OCI-LY7 (cell line): ENCODE data around the gene MAP1LC3B. TPM values are rescaled to one million over a fixed set of nuclear protein-coding genes. Genes with fewer than 3 reads are reported as not detected.

Experiments
- BruUV-seq: library from RNA; stranded (reverse); fragments of 400-500 nt; replicated peaks from 2 replicates; lab custom pipeline; 2021; lab: Mats Ljungman, UMichigan
- CTCF ChIA-PET: fragments of 300-600 bp; sonication (Branson Sonifier 250); formaldehyde crosslinking; loops from one replicate; lab custom pipeline; 2022; ENCODE audit warnings: antibody characterized with exemption; ENCODE audit not compliant: unreplicated experiment; lab: Charles Lee
- POLR2A ChIA-PET: fragments of 300-600 bp; sonication (Branson Sonifier 250); formaldehyde crosslinking; loops from one replicate; lab custom pipeline; 2022; ENCODE audit warnings: antibody characterized with exemption; lab: Charles Lee
- DNase-seq: peaks from one replicate; pipeline ENCODE4 v3.0.0-alpha.2; 2015; ENCODE audit warnings: low spot score
- H2AFZ ChIP-seq: fragments of 200-600 bp; sonication (generic), shearing (Covaris generic); 2 replicates; pipeline ENCODE4 v1.6.1; 2014; ENCODE audit warnings: mild to moderate bottlenecking, antibody characterized with exemption, low read length, moderate library complexity
- H3K27ac ChIP-seq: fragments of 200-600 bp; sonication (generic); 2 replicates; pipeline ENCODE4 v1.5.1; 2014; ENCODE audit warnings: mixed run types, low read depth, mild to moderate bottlenecking, moderate library complexity, low read length, inconsistent platforms; ENCODE audit not compliant: poor library complexity, severe bottlenecking
- H3K36me3 ChIP-seq: fragments of 200-600 bp; sonication (generic); 2 replicates; pipeline ENCODE4 v1.6.1; 2014; ENCODE audit warnings: mild to moderate bottlenecking, antibody characterized with exemption, low read length, moderate library complexity, mixed read lengths; ENCODE audit not compliant: insufficient read depth
- H3K4me1 ChIP-seq: fragments of 200-600 bp; sonication (generic); 2 replicates; pipeline ENCODE4 v1.5.1; 2014; ENCODE audit warnings: mild to moderate bottlenecking, low read length; ENCODE audit not compliant: insufficient read depth, poor library complexity, severe bottlenecking
- H3K4me2 ChIP-seq: fragments of 200-600 bp; sonication (generic); 2 replicates; pipeline ENCODE4 v1.6.1; 2014; ENCODE audit warnings: mild to moderate bottlenecking, low read length
- H3K4me3 ChIP-seq: fragments of 200-600 bp; sonication (generic); 2 replicates; pipeline ENCODE4 v1.5.1; 2014; ENCODE audit warnings: mild to moderate bottlenecking, low read depth, low read length; ENCODE audit not compliant: poor library complexity, severe bottlenecking
- H3K79me2 ChIP-seq: fragments of 200-600 bp; sonication (generic); 2 replicates; pipeline ENCODE4 v1.6.1; 2016; ENCODE audit warnings: low read depth, mild to moderate bottlenecking, low read length, moderate library complexity, mixed read lengths; ENCODE audit not compliant: insufficient read depth
- H3K9me2 ChIP-seq: fragments of 200-600 bp; sonication (generic); 2 replicates; pipeline ENCODE4 v1.6.1; 2016; ENCODE audit warnings: mild to moderate bottlenecking, low read length, mixed read lengths; ENCODE audit not compliant: insufficient read depth
- H3K9me3 ChIP-seq: fragments of 200-600 bp; sonication (generic); 2 replicates; pipeline ENCODE4 v1.6.1; 2014; ENCODE audit warnings: mild to moderate bottlenecking, mixed run types, low read length, mixed read lengths
- H4K20me1 ChIP-seq: fragments of 200-600 bp; sonication (generic); 2 replicates; pipeline ENCODE4 v1.6.1; 2014; ENCODE audit warnings: mild to moderate bottlenecking, antibody characterized with exemption, low read length, moderate library complexity, mixed read lengths; ENCODE audit not compliant: insufficient read depth
- EZH2phosphoT487 ChIP-seq: fragments of 200-600 bp; sonication (generic); IDR thresholded peaks from 2 replicates; pipeline ENCODE4 v1.6.1; 2018; ENCODE audit warnings: low read depth, borderline replicate concordance, mild to moderate bottlenecking, mixed run types, antibody characterized with exemption, low read length, moderate library complexity, mixed read lengths
- intact Hi-C: fragments of 100-400 bp; cut with micrococcal nuclease; formaldehyde crosslinking; loops from one replicate; pipeline ENCODE4 v1.10.0; 2022; ENCODE audit not compliant: unreplicated experiment
- total RNA-seq, 2 experiments: library from RNA; depleted of rRNA in 1 of 2; stranded (reverse); fragments of >200 nt in 1 of 2; shearing (Covaris generic) in 1 of 2; gene quantifications; 2 replicates each; pipeline ENCODE4 v1.2.3, GENCODE V29; 2014 to 2022
- TF ChIP-seq, protein P1 (sequence below): fragments of 200-600 bp; sonication (generic); conservative IDR thresholded peaks from 2 replicates; pipeline ENCODE4 v1.5.1; 2014; ENCODE audit warnings: mild to moderate bottlenecking, antibody characterized with exemption, low read length, moderate library complexity, mixed read lengths

Gene MAP1LC3B
- total RNA-seq, 2 experiments from 2014 or later, result 15.3 to 43.8 TPM

DNA sequence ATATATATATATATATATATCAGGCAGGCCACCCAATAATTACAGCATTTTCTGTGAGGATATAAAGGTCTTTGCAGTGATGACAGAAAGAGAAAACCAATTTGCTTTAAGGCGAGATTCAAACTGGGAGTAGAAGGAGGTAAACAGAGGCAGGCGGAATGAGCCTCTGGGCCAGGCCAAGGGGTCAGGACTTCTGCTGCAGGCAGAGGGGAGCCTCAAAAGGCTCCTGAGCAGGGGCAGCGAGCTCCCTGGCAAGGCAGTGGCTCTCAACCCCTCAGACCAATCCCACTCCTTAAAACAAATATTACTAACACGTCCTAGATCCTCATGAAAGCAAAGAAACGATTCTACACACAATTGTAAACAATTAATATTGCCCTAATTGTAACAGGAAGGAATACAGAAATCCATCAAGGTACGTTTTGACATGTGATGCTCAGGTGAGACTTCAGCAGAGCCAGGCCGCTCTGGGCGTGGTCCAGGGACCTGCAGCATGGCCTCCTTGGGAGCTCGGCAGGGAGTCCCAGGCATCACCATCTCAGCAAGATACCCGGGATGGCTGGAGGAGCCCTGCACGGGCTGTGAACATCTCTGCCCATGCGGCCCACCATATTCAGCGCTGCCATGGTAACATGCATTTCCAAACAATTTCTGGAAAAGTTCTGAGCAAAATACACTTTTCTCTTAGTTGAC is 27.0 kb upstream of the MAP1LC3B start:
- Histone ChIP-seq H3K4me3 (no peak overlapping the region), H3K36me3 (peaks cover 14% of the 10 kb centered on the region; the same call in 1 of the 2 replicates), H2AFZ (no peak overlapping the region), H3K4me2 (no peak overlapping the region), H3K79me2 (peaks cover 16% of the 10 kb centered on the region; the same call in 1 of the 2 replicates), H3K9me3 (no peaks in the 10 kb centered on the region), H3K9me2 (no peaks in the 10 kb centered on the region), H3K4me1 (peaks cover 24% of the 10 kb centered on the region), H4K20me1 (no peaks in the 10 kb centered on the region), H3K27ac (no peak overlapping the region)
- BruUV-seq, result no TSS peak
- ChIA-PET CTCF (no interaction called here), POLR2A (no interaction called here)
- intact Hi-C loops, result no loop called here
- TF ChIP-seq, protein P1, sequence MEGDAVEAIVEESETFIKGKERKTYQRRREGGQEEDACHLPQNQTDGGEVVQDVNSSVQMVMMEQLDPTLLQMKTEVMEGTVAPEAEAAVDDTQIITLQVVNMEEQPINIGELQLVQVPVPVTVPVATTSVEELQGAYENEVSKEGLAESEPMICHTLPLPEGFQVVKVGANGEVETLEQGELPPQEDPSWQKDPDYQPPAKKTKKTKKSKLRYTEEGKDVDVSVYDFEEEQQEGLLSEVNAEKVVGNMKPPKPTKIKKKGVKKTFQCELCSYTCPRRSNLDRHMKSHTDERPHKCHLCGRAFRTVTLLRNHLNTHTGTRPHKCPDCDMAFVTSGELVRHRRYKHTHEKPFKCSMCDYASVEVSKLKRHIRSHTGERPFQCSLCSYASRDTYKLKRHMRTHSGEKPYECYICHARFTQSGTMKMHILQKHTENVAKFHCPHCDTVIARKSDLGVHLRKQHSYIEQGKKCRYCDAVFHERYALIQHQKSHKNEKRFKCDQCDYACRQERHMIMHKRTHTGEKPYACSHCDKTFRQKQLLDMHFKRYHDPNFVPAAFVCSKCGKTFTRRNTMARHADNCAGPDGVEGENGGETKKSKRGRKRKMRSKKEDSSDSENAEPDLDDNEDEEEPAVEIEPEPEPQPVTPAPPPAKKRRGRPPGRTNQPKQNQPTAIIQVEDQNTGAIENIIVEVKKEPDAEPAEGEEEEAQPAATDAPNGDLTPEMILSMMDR, result no peak
- TF ChIP-seq EZH2phosphoT487, result no peak
- DNase-seq, result no peak

DNA sequence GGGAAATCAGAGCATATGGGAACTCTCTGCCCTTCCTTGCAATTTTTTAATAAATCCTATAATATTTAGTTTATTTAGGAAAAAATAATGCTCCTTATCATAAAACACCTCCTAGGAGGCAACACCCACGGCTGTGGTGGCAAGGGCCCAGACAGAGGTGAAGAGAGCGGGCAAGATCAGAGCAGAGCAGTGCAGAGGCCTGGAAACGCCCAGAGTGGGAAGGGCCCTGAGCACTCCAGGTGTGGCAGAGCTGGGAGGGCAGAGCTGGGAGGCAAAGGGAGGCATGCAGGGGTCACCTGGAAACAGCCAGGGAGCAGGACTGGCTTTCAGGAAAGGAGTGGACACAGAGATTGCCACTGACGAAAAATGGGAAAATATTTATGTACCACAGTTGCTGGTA is 25.8 kb upstream of the MAP1LC3B start:
- intact Hi-C loops, result no loop called here
- Histone ChIP-seq H3K9me3 (no peaks in the 10 kb centered on the region), H3K79me2 (peaks cover 16% of the 10 kb centered on the region; the same call in 1 of the 2 replicates), H2AFZ (no peak overlapping the region), H3K4me2 (no peak overlapping the region), H3K9me2 (no peaks in the 10 kb centered on the region), H4K20me1 (no peaks in the 10 kb centered on the region), H3K27ac (no peak overlapping the region), H3K36me3 (peaks cover 11% of the 10 kb centered on the region; the same call in 1 of the 2 replicates), H3K4me3 (no peak overlapping the region), H3K4me1 (peaks cover 24% of the 10 kb centered on the region)
- TF ChIP-seq, protein P1, result no peak
- no peak for TF ChIP-seq EZH2phosphoT487
- CTCF ChIA-PET, result no interaction called here
- POLR2A ChIA-PET, result no interaction called here
- no peak for DNase-seq
- BruUV-seq, result no TSS peak

DNA sequence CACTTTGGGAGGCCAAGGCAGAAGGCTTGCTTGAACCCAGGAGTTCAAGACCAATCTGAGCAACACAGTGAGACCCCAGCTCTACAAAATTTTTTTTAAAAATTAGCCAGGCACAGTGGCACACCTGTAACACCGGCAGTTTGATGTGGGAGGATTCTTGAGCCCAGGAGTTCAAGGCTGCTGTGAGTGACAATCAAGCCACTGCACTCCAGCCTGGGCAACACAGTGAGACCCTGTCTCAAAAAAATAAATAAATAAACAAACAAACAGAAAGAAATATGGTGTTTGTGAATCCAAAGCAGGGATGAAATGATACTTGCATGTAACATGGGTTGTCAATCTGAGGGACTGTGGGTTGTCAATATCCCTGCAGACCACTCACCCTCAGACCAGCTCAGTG is 25.2 kb upstream of the MAP1LC3B start:
- Histone ChIP-seq H3K9me2 (no peaks in the 10 kb centered on the region), H3K4me2 (no peak overlapping the region), H3K4me1 (peaks cover 24% of the 10 kb centered on the region), H4K20me1 (no peaks in the 10 kb centered on the region), H2AFZ (no peak overlapping the region), H3K9me3 (no peaks in the 10 kb centered on the region), H3K79me2 (peaks cover 16% of the 10 kb centered on the region; the same call in 1 of the 2 replicates), H3K4me3 (no peak overlapping the region), H3K27ac (no peak overlapping the region), H3K36me3 (peaks cover 7% of the 10 kb centered on the region; the same call in 1 of the 2 replicates)
- POLR2A ChIA-PET, result no interaction called here
- intact Hi-C loops, result no loop called here
- BruUV-seq, result no TSS peak
- no peak for DNase-seq
- TF ChIP-seq, protein P1, result no peak
- TF ChIP-seq EZH2phosphoT487, result no peak
- CTCF ChIA-PET, result no interaction called here
